ENCODE data around the gene PP2D1.
"Not testable (repeated sequence)": the region's sequence is repeated elsewhere in the genome, so short reads cannot be mapped to it uniquely, and the experiment has no call there.

PP2D1 gene

GRCh38 chr3:19967812-19968211 lies 44.3 kb downstream of the PP2D1 start:
- DNase-seq (ENCODE audit: low read depth in 2 of 2) = no peak

- no peak for DNase-seq (ENCODE audit: low read depth in 2 of 2)
These were observed 44.9 kb downstream of the PP2D1 start for GRCh38 chr3:19967208-19967607.

GRCh38 chr3:19961960-19962359 lies 50.1 kb downstream of the PP2D1 start:
- DNase-seq (ENCODE audit: low read depth in 2 of 2) = no peak

- DNase-seq (ENCODE audit: low read depth in 2 of 2) = no peak
These were observed 51.4 kb downstream of the PP2D1 start for GRCh38 chr3:19960696-19961095.

- no peak for DNase-seq (ENCODE audit: low read depth in 2 of 2)
These were observed 52.6 kb downstream of the PP2D1 start for GRCh38 chr3:19959505-19959904.

GRCh38 chr3:19957354-19957753 lies 54.7 kb downstream of the PP2D1 start:
- not testable (repeated sequence) for DNase-seq (ENCODE audit: low read depth in 2 of 2)

GRCh38 chr3:19954676-19955075 lies 57.4 kb downstream of the PP2D1 start:
- DNase-seq (ENCODE audit: low read depth in 2 of 2) = no peak

- DNase-seq (ENCODE audit: low read depth in 2 of 2) = no peak
These were observed 61.7 kb downstream of the PP2D1 start for GRCh38 chr3:19950316-19950715.

GRCh38 chr3:19948226-19948591 lies 63.9 kb downstream of the PP2D1 start:
- DNase-seq (ENCODE audit: low read depth in 2 of 2) = no peak

- no peak for DNase-seq (ENCODE audit: low read depth in 2 of 2)
These were observed 64.4 kb downstream of the PP2D1 start for GRCh38 chr3:19947549-19948225.

GRCh38 chr3:19946832-19947548 lies 65.1 kb downstream of the PP2D1 start, which contains the start of gene RAB5A:
Gene RAB5A (plus strand): TSS chr3:19947097. CDS start chr3:19950899, 3,802 bp downstream.
- peak; percentile 94 to 97 for DNase-seq (ENCODE audit: low read depth in 2 of 2)

- no peak for DNase-seq (ENCODE audit: low read depth in 2 of 2)
These were observed 65.9 kb downstream of the PP2D1 start for GRCh38 chr3:19945969-19946831.

- DNase-seq (ENCODE audit: low read depth in 2 of 2) = no peak
These were observed 66.5 kb downstream of the PP2D1 start for GRCh38 chr3:19945534-19945933.

GRCh38 chr3:19940643-19941042 lies 71.4 kb downstream of the PP2D1 start:
- DNase-seq (ENCODE audit: low read depth in 2 of 2) = no peak

- DNase-seq (ENCODE audit: low read depth in 2 of 2) = no peak
These were observed 73.8 kb downstream of the PP2D1 start for GRCh38 chr3:19938295-19938627.

- DNase-seq (ENCODE audit: low read depth in 2 of 2) = no peak
These were observed 74.4 kb downstream of the PP2D1 start for GRCh38 chr3:19937459-19938294.

All from activated CD4-positive, alpha-beta T cell treated with anti-CD3 and anti-CD28 coated beads for 24 hours (primary cell).